Measurements from ENCODE around the gene ABCF2.

ABCF2 gene

GRCh38 chr7:151177310-151177709, 49.7 kb downstream of the ABCF2 start:
- H3K27ac ChIP-seq (ENCODE audit: low read length) = no peak overlapping the region
- H3K4me1 ChIP-seq (ENCODE audit: control insufficient read depth, insufficient read depth, low read length) = no peaks in the 10 kb centered on the region
- no peaks in the 10 kb centered on the region for H3K9me3 ChIP-seq (ENCODE audit: control insufficient read depth in 2 of 2, low read length in 2 of 2)
- H3K4me3 ChIP-seq (ENCODE audit: low read length in 2 of 2) = no peak overlapping the region
- H3K9ac ChIP-seq (ENCODE audit: low read length in 2 of 2) = no peak overlapping the region
- H3K36me3 ChIP-seq (ENCODE audit: control insufficient read depth in 2 of 2, insufficient read depth in 2 of 2, low read length in 2 of 2) = no peaks in the 10 kb centered on the region
- H3K27me3 ChIP-seq (ENCODE audit: control insufficient read depth in 1 of 2, insufficient read depth in 2 of 2, low read length in 2 of 2) = peaks cover 29 to 34% of the 10 kb centered on the region in 2 donors

- H3K27me3 ChIP-seq (ENCODE audit: control insufficient read depth in 1 of 2, insufficient read depth in 2 of 2, low read length in 2 of 2) = peaks cover 29 to 30% of the 10 kb centered on the region in 2 donors
- H3K4me3 ChIP-seq (ENCODE audit: low read length in 2 of 2) = no peak overlapping the region
- H3K9me3 ChIP-seq (ENCODE audit: control insufficient read depth in 2 of 2, low read length in 2 of 2) = no peaks in the 10 kb centered on the region
- H3K36me3 ChIP-seq (ENCODE audit: control insufficient read depth in 2 of 2, insufficient read depth in 2 of 2, low read length in 2 of 2) = no peaks in the 10 kb centered on the region
- no peaks in the 10 kb centered on the region for H3K4me1 ChIP-seq (ENCODE audit: control insufficient read depth, insufficient read depth, low read length)
- no peak overlapping the region for H3K9ac ChIP-seq (ENCODE audit: low read length in 2 of 2)
- H3K27ac ChIP-seq (ENCODE audit: low read length) = no peak overlapping the region
These were observed 50.6 kb downstream of the ABCF2 start for GRCh38 chr7:151176401-151176800.

- no peak overlapping the region for H3K9ac ChIP-seq (ENCODE audit: low read length in 2 of 2)
- H3K36me3 ChIP-seq (ENCODE audit: control insufficient read depth in 2 of 2, insufficient read depth in 2 of 2, low read length in 2 of 2) = no peaks in the 10 kb centered on the region
- H3K4me3 ChIP-seq (ENCODE audit: low read length in 2 of 2) = no peak overlapping the region
- H3K27me3 ChIP-seq (ENCODE audit: control insufficient read depth in 1 of 2, insufficient read depth in 2 of 2, low read length in 2 of 2) = peaks cover 26 to 30% of the 10 kb centered on the region in 2 donors
- H3K4me1 ChIP-seq (ENCODE audit: control insufficient read depth, insufficient read depth, low read length) = no peaks in the 10 kb centered on the region
- H3K27ac ChIP-seq (ENCODE audit: low read length) = no peak overlapping the region
- H3K9me3 ChIP-seq (ENCODE audit: control insufficient read depth in 2 of 2, low read length in 2 of 2) = no peaks in the 10 kb centered on the region
These were observed 51.2 kb downstream of the ABCF2 start for GRCh38 chr7:151175793-151176311.

- no peaks in the 10 kb centered on the region for H3K36me3 ChIP-seq (ENCODE audit: control insufficient read depth in 2 of 2, insufficient read depth in 2 of 2, low read length in 2 of 2)
- no peaks in the 10 kb centered on the region for H3K9me3 ChIP-seq (ENCODE audit: control insufficient read depth in 2 of 2, low read length in 2 of 2)
- H3K4me1 ChIP-seq (ENCODE audit: control insufficient read depth, insufficient read depth, low read length) = no peaks in the 10 kb centered on the region
- no peak overlapping the region for H3K9ac ChIP-seq (ENCODE audit: low read length in 2 of 2)
- H3K27me3 ChIP-seq (ENCODE audit: control insufficient read depth in 1 of 2, insufficient read depth in 2 of 2, low read length in 2 of 2) = peaks cover 23 to 31% of the 10 kb centered on the region in 2 donors
- no peak overlapping the region for H3K4me3 ChIP-seq (ENCODE audit: low read length in 2 of 2)
- H3K27ac ChIP-seq (ENCODE audit: low read length) = no peak overlapping the region
These were observed 51.8 kb downstream of the ABCF2 start for GRCh38 chr7:151175047-151175792.

GRCh38 chr7:151174246-151175046, 52.6 kb downstream of the ABCF2 start:
- no peak overlapping the region for H3K4me3 ChIP-seq (ENCODE audit: low read length in 2 of 2)
- H3K9me3 ChIP-seq (ENCODE audit: control insufficient read depth in 2 of 2, low read length in 2 of 2) = no peaks in the 10 kb centered on the region
- no peak overlapping the region for H3K27ac ChIP-seq (ENCODE audit: low read length)
- H3K4me1 ChIP-seq (ENCODE audit: control insufficient read depth, insufficient read depth, low read length) = no peaks in the 10 kb centered on the region
- peaks cover 23 to 30% of the 10 kb centered on the region in 2 donors for H3K27me3 ChIP-seq (ENCODE audit: control insufficient read depth in 1 of 2, insufficient read depth in 2 of 2, low read length in 2 of 2)
- H3K36me3 ChIP-seq (ENCODE audit: control insufficient read depth in 2 of 2, insufficient read depth in 2 of 2, low read length in 2 of 2) = no peaks in the 10 kb centered on the region
- H3K9ac ChIP-seq (ENCODE audit: low read length in 2 of 2) = no peak overlapping the region

- Histone ChIP-seq H3K27me3 (ENCODE audit: control insufficient read depth in 1 of 2, insufficient read depth in 2 of 2, low read length in 2 of 2) (peaks cover 26 to 34% of the 10 kb centered on the region in 2 donors), H3K9me3 (ENCODE audit: control insufficient read depth in 2 of 2, low read length in 2 of 2) (no peaks in the 10 kb centered on the region), H3K4me3 (ENCODE audit: low read length in 2 of 2) (no peak overlapping the region), H3K9ac (ENCODE audit: low read length in 2 of 2) (no peak overlapping the region), H3K27ac (ENCODE audit: low read length) (no peak overlapping the region), H3K36me3 (ENCODE audit: control insufficient read depth in 2 of 2, insufficient read depth in 2 of 2, low read length in 2 of 2) (no peaks in the 10 kb centered on the region), H3K4me1 (ENCODE audit: control insufficient read depth, insufficient read depth, low read length) (no peaks in the 10 kb centered on the region)
These were observed 53.4 kb downstream of the ABCF2 start for GRCh38 chr7:151173386-151174245.

- Histone ChIP-seq H3K4me1 (ENCODE audit: control insufficient read depth, insufficient read depth, low read length) (peaks cover 5% of the 10 kb centered on the region), H3K9me3 (ENCODE audit: control insufficient read depth in 2 of 2, low read length in 2 of 2) (no peaks in the 10 kb centered on the region), H3K4me3 (ENCODE audit: low read length in 2 of 2) (no peak overlapping the region), H3K36me3 (ENCODE audit: control insufficient read depth in 2 of 2, insufficient read depth in 2 of 2, low read length in 2 of 2) (no peaks in the 10 kb centered on the region), H3K27me3 (ENCODE audit: control insufficient read depth in 1 of 2, insufficient read depth in 2 of 2, low read length in 2 of 2) (peaks cover 36% of the 10 kb centered on the region in 2 donors), H3K27ac (ENCODE audit: low read length) (no peak overlapping the region), H3K9ac (ENCODE audit: low read length in 2 of 2) (no peak overlapping the region)
These were observed 54.5 kb downstream of the ABCF2 start for GRCh38 chr7:151172273-151173141.

GRCh38 chr7:151168787-151169162, 58.2 kb downstream of the ABCF2 start:
- no peaks in the 10 kb centered on the region for H3K9me3 ChIP-seq (ENCODE audit: control insufficient read depth in 2 of 2, low read length in 2 of 2)
- peaks cover 46 to 55% of the 10 kb centered on the region in 2 donors for H3K27me3 ChIP-seq (ENCODE audit: control insufficient read depth in 1 of 2, insufficient read depth in 2 of 2, low read length in 2 of 2)
- no peak overlapping the region for H3K4me3 ChIP-seq (ENCODE audit: low read length in 2 of 2)
- H3K9ac ChIP-seq (ENCODE audit: low read length in 2 of 2) = no peak overlapping the region
- peaks cover 16% of the 10 kb centered on the region for H3K4me1 ChIP-seq (ENCODE audit: control insufficient read depth, insufficient read depth, low read length)
- no peak overlapping the region for H3K27ac ChIP-seq (ENCODE audit: low read length)
- no peaks in the 10 kb centered on the region for H3K36me3 ChIP-seq (ENCODE audit: control insufficient read depth in 2 of 2, insufficient read depth in 2 of 2, low read length in 2 of 2)

GRCh38 chr7:151168003-151168786, 58.8 kb downstream of the ABCF2 start:
- H3K4me3 ChIP-seq (ENCODE audit: low read length in 2 of 2) = peak overlapping the region in 1 of 2 donors; percentile 64
- no peak overlapping the region for H3K27ac ChIP-seq (ENCODE audit: low read length)
- H3K36me3 ChIP-seq (ENCODE audit: control insufficient read depth in 2 of 2, insufficient read depth in 2 of 2, low read length in 2 of 2) = no peaks in the 10 kb centered on the region
- H3K4me1 ChIP-seq (ENCODE audit: control insufficient read depth, insufficient read depth, low read length) = peaks cover 16% of the 10 kb centered on the region
- no peak overlapping the region for H3K9ac ChIP-seq (ENCODE audit: low read length in 2 of 2)
- H3K27me3 ChIP-seq (ENCODE audit: control insufficient read depth in 1 of 2, insufficient read depth in 2 of 2, low read length in 2 of 2) = peaks cover 41 to 52% of the 10 kb centered on the region in 2 donors
- no peaks in the 10 kb centered on the region for H3K9me3 ChIP-seq (ENCODE audit: control insufficient read depth in 2 of 2, low read length in 2 of 2)

All from stomach smooth muscle (tissue), 2 donors.